HepG2 (cell line): Measurements from ENCODE around the gene SIVA1. TPM values are rescaled to one million over a fixed set of nuclear protein-coding genes. Genes with fewer than 3 reads are reported as not detected.

Experiments
- AKAP8 ChIP-seq: sonication (generic); formaldehyde crosslinking; IDR thresholded peaks from 2 replicates; pipeline ENCODE4 v1.5.1; 2020; ENCODE audit warnings: mild to moderate bottlenecking, missing genetic modification reagents
- ELF3 ChIP-seq: IDR thresholded peaks from 2 replicates; pipeline ENCODE4 v1.6.1; 2016; ENCODE audit warnings: missing genetic modification reagents, missing compliant biosample characterization
- HNRNPLL ChIP-seq: fragments of 200-400 bp; formaldehyde crosslinking; IDR thresholded peaks from 2 replicates; pipeline ENCODE4 v1.6.1; 2017; ENCODE audit warnings: mild to moderate bottlenecking, low read depth, low read length; ENCODE audit not compliant: poor library complexity, severe bottlenecking
- KDM5B ChIP-seq: sonication (generic); formaldehyde crosslinking; IDR thresholded peaks from 2 replicates; pipeline ENCODE4 v1.4.0; 2020; ENCODE audit warnings: missing genetic modification reagents, mild to moderate bottlenecking, borderline replicate concordance
- KLF12 ChIP-seq: sonication (generic); formaldehyde crosslinking; IDR thresholded peaks from 2 replicates; pipeline ENCODE4 v1.4.0; 2020; ENCODE audit warnings: missing genetic modification reagents, borderline replicate concordance
- KLF15 ChIP-seq: sonication (generic); formaldehyde crosslinking; IDR thresholded peaks from 2 replicates; pipeline ENCODE4 v1.8.1; 2023; ENCODE audit warnings: borderline replicate concordance, mild to moderate bottlenecking, inconsistent platforms, missing genetic modification reagents, mixed read lengths
- MTA1 ChIP-seq: sonication (generic); formaldehyde crosslinking; IDR thresholded peaks from 2 replicates; pipeline ENCODE4 v1.4.0; 2020; ENCODE audit warnings: missing genetic modification reagents, mild to moderate bottlenecking, borderline replicate concordance
- MTF1 ChIP-seq: sonication (generic); formaldehyde crosslinking; IDR thresholded peaks from 2 replicates; pipeline ENCODE4 v1.5.0; 2020; ENCODE audit warnings: missing genetic modification reagents
- NFKBIZ ChIP-seq: IDR thresholded peaks from 2 replicates; pipeline ENCODE4 v1.6.1; 2018; ENCODE audit warnings: missing genetic modification reagents, missing compliant biosample characterization
- POGZ ChIP-seq: sonication (generic); formaldehyde crosslinking; IDR thresholded peaks from 2 replicates; pipeline ENCODE4 v1.4.0; 2020; ENCODE audit warnings: mild to moderate bottlenecking, missing genetic modification reagents
- SAFB2 ChIP-seq: sonication (generic); formaldehyde crosslinking; IDR thresholded peaks from 2 replicates; pipeline ENCODE4 v1.5.1; 2020; ENCODE audit warnings: missing genetic modification reagents, low read depth, mild to moderate bottlenecking, borderline replicate concordance
- ZFP37 ChIP-seq: sonication (generic); formaldehyde crosslinking; IDR thresholded peaks from 2 replicates; pipeline ENCODE4 v1.4.0; 2020; ENCODE audit warnings: missing genetic modification reagents, borderline replicate concordance
- ZNF24 ChIP-seq: fragments of 450-650 bp; IDR thresholded peaks from 2 replicates; pipeline ENCODE4 v1.6.1; 2017; ENCODE audit warnings: antibody characterized with exemption, mild to moderate bottlenecking
- ZNF432 ChIP-seq: sonication (generic); formaldehyde crosslinking; IDR thresholded peaks from 2 replicates; pipeline ENCODE4 v1.5.0; 2020; ENCODE audit warnings: missing genetic modification reagents, mild to moderate bottlenecking, borderline replicate concordance
- ZNF44 ChIP-seq: sonication (generic); formaldehyde crosslinking; IDR thresholded peaks from 2 replicates; pipeline ENCODE4 v1.5.1; 2020; ENCODE audit warnings: mild to moderate bottlenecking, missing genetic modification reagents
- ZNF607 ChIP-seq: sonication (generic); formaldehyde crosslinking; IDR thresholded peaks from 2 replicates; pipeline ENCODE4 v1.5.1; 2020; ENCODE audit warnings: missing genetic modification reagents, mild to moderate bottlenecking, borderline replicate concordance
- ZNF772 ChIP-seq: sonication (generic); formaldehyde crosslinking; IDR thresholded peaks from 2 replicates; pipeline ENCODE4 v1.5.0; 2020; ENCODE audit warnings: mild to moderate bottlenecking, missing genetic modification reagents
- ZNF879 ChIP-seq: sonication (generic); formaldehyde crosslinking; IDR thresholded peaks from 2 replicates; pipeline ENCODE4 v1.8.1; 2023; ENCODE audit warnings: missing genetic modification reagents
- ZNF891 ChIP-seq: sonication (generic); formaldehyde crosslinking; IDR thresholded peaks from 2 replicates; pipeline ENCODE4 v1.5.0; 2020; ENCODE audit warnings: mild to moderate bottlenecking, missing genetic modification reagents
- polyA plus RNA-seq, 8 experiments: library from polyadenylated mRNA; depleted of rRNA in 3 of 8; stranded (reverse) in 7 of 8; unstranded in 1 of 8; fragments of >200 nt; fragmentation: Illumina TruSeq in 4 of 8; extraction: Trizol in 4 of 8; gene quantifications; 2 replicates each; pipeline versions ENCODE4 v1.2.1 to v1.2.3, GENCODE V29; 2011 to 2016; ENCODE audit warnings: low read depth in 4 of 8, missing spikeins in 1 of 8, mixed read lengths in 1 of 8; ENCODE audit not compliant: insufficient read depth in 1 of 8
- total RNA-seq, 5 experiments: library from RNA; depleted of rRNA; stranded (reverse); fragments of >200 nt; fragmentation: Illumina TruSeq; extraction: Trizol; gene quantifications; 2 replicates each; pipeline ENCODE4 v1.2.3, GENCODE V29; 2016; ENCODE audit warnings: low read depth in 1 of 5
- TF ChIP-seq, protein P1 (sequence below): sonication (generic); formaldehyde crosslinking; IDR thresholded peaks from 2 replicates; pipeline ENCODE4 v1.4.0; 2020; ENCODE audit warnings: missing genetic modification reagents, low read depth, mild to moderate bottlenecking, borderline replicate concordance
- TF ChIP-seq, protein P2 (sequence below): sonication (generic); formaldehyde crosslinking; IDR thresholded peaks from 2 replicates; pipeline ENCODE4 v1.4.0; 2020; ENCODE audit warnings: missing genetic modification reagents, borderline replicate concordance
- TF ChIP-seq, protein P3 (sequence below): IDR thresholded peaks from 2 replicates; pipeline ENCODE4 v1.6.1; 2016; ENCODE audit warnings: missing compliant biosample characterization, missing genetic modification reagents, borderline replicate concordance

SIVA1 gene
- total and polyA plus RNA-seq, 2 of the 13 experiments (the other 11 are each of a cell fraction or from before 2014, with no cell fraction given), result 123 to 186 TPM

DNA sequence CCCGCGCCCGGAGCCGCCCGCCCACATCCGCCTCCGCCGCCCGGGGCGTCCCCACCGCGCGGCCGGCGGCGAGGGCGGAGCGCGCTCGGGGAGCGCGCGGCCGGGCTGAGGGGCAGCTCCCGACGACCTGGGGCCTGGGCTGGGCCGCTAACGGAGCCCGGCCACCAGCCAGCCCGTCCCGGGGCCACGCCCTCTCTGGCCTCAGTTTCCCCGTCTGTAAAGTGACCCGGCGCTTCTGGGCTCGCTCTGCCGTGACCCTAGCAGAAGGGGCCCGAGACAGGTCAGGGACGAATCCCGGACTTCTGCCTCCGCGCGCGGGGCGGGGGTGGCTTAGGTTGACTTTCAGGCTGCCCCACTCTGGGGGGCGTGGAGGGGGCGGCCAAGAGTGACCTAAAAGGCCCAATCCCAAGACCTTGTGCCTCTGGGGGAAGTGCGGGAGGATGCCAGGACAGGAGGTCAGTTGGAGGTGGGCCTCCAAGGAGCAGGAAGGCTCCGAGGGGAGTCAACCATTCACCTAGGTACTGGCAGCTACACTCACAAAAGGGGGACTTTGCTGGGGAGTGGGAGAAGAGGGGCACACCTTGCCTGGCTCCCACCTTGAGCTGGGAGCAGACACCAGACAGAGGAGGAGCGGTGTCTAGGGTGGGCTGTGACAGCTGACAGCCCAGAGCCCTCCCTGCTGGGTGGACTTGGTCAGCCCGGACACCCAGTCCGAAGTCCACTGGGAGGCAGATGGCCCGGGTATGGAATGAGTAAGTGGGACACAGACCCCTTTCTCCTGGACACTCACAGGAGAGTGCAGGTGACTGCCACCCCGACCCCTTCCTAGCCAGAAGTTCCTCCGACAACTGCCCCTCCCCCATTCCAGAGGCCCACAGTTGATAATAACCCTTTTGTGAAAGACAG, 43.1 kb downstream of the SIVA1 start (continued):
- no peak for TF ChIP-seq SAFB2
- TF ChIP-seq NFKBIZ (CRISPR knock-in tag), result no peak
- no peak for TF ChIP-seq POGZ (CRISPR knock-in tag)
- 0 out of 2 replicates have a peak, but pooled peaks have one; percentile 31 for TF ChIP-seq ZNF772 (CRISPR knock-in tag)
- TF ChIP-seq, protein P1, sequence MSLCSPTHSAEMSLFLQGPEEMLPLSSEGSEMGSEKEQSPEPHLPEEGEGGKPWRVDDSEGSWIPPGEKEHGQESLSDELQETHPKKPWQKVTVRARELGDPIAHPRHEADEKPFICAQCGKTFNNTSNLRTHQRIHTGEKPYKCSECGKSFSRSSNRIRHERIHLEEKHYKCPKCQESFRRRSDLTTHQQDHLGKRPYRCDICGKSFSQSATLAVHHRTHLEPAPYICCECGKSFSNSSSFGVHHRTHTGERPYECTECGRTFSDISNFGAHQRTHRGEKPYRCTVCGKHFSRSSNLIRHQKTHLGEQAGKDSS (CRISPR knock-in tag), result no peak
- no peak for TF ChIP-seq ZNF24
- no peak for TF ChIP-seq ZNF44 (CRISPR knock-in tag)
- TF ChIP-seq ZNF891 (CRISPR knock-in tag), result no peak
- peak; percentile 42; the same call in 1 of the 2 replicates for TF ChIP-seq KDM5B (CRISPR knock-in tag)
- TF ChIP-seq KLF15 (CRISPR knock-in tag), result no peak
- no peak for TF ChIP-seq ZNF607 (CRISPR knock-in tag)
- no peak for TF ChIP-seq MTA1
- no peak for TF ChIP-seq ZFP37
- TF ChIP-seq, protein P2, sequence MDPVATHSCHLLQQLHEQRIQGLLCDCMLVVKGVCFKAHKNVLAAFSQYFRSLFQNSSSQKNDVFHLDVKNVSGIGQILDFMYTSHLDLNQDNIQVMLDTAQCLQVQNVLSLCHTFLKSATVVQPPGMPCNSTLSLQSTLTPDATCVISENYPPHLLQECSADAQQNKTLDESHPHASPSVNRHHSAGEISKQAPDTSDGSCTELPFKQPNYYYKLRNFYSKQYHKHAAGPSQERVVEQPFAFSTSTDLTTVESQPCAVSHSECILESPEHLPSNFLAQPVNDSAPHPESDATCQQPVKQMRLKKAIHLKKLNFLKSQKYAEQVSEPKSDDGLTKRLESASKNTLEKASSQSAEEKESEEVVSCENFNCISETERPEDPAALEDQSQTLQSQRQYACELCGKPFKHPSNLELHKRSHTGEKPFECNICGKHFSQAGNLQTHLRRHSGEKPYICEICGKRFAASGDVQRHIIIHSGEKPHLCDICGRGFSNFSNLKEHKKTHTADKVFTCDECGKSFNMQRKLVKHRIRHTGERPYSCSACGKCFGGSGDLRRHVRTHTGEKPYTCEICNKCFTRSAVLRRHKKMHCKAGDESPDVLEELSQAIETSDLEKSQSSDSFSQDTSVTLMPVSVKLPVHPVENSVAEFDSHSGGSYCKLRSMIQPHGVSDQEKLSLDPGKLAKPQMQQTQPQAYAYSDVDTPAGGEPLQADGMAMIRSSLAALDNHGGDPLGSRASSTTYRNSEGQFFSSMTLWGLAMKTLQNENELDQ (CRISPR knock-in tag), result no peak
- peak; percentile 25 for TF ChIP-seq HNRNPLL
- TF ChIP-seq, protein P3, sequence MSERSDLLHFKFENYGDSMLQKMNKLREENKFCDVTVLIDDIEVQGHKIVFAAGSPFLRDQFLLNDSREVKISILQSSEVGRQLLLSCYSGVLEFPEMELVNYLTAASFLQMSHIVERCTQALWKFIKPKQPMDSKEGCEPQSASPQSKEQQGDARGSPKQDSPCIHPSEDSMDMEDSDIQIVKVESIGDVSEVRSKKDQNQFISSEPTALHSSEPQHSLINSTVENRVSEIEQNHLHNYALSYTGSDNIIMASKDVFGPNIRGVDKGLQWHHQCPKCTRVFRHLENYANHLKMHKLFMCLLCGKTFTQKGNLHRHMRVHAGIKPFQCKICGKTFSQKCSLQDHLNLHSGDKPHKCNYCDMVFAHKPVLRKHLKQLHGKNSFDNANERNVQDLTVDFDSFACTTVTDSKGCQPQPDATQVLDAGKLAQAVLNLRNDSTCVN (CRISPR knock-in tag), result no peak
- TF ChIP-seq ELF3, result no peak
- no peak for TF ChIP-seq AKAP8
- 0 out of 2 replicates have a peak, but pooled peaks have one; percentile 50 for TF ChIP-seq ZNF879 (CRISPR knock-in tag)
- no peak for TF ChIP-seq ZNF432 (CRISPR knock-in tag)
- TF ChIP-seq MTF1 (CRISPR knock-in tag), result no peak
- TF ChIP-seq KLF12 (CRISPR knock-in tag), result no peak
